Body of pancreas (tissue), 4 donors: ENCODE data around the gene FAH.

Experiments used
- CTCF ChIP-seq, 7 experiments: fragments of 450-650 bp in 4 of 7; fragments of 200-600 bp in 3 of 7; sonication (generic) in 3 of 7; IDR thresholded peaks; one replicate each; pipeline ENCODE4 v1.5.1; 2016 to 2019; ENCODE audit warnings: antibody characterized with exemption in 7 of 7
- POLR2A ChIP-seq, 3 donors: fragments of 450-650 bp; IDR thresholded peaks; one replicate each; pipeline ENCODE4 v1.6.1; 2016; ENCODE audit warnings: antibody characterized with exemption in 3 of 3, mild to moderate bottlenecking in 2 of 3

GRCh38 chr15:80138961-80139360, 13.8 kb upstream of the FAH start:
- TF ChIP-seq CTCF (IDR thresholded peaks at IDR 0.05) (no peak), POLR2A (IDR thresholded peaks at IDR 0.05) (no peak)
